ENCODE results near the gene BCL2L2.
"Not testable (repeated sequence)": the region's sequence is repeated elsewhere in the genome, so short reads cannot be mapped to it uniquely, and the experiment has no call there.

The BCL2L2 gene

GRCh38 chr14:23306412-23307145 lies at the start of gene BCL2L2:
BCL2L2 (plus strand) TSS chr14:23306833; CDS start chr14:23307768, 935 bp downstream.
- peak; percentile 32 for DNase-seq

GRCh38 chr14:23258256-23258655 lies 48.4 kb upstream of the BCL2L2 start:
- DNase-seq: no peak

- no peak for DNase-seq
Measured at GRCh38 chr14:23259426-23259825, 47.2 kb upstream of the BCL2L2 start.

- DNase-seq: not testable (repeated sequence)
Measured at GRCh38 chr14:23260849-23261248, 45.8 kb upstream of the BCL2L2 start.

- DNase-seq: no peak
Measured at GRCh38 chr14:23269193-23269592, 37.4 kb upstream of the BCL2L2 start.

GRCh38 chr14:23275412-23275811 lies 31.2 kb upstream of the BCL2L2 start:
- no peak for DNase-seq

GRCh38 chr14:23277189-23277588 lies 29.4 kb upstream of the BCL2L2 start:
- no peak for DNase-seq

GRCh38 chr14:23277928-23278327 lies 28.7 kb upstream of the BCL2L2 start:
- not testable (repeated sequence) for DNase-seq

- DNase-seq: no peak
Measured at GRCh38 chr14:23281247-23281646, 25.4 kb upstream of the BCL2L2 start.

GRCh38 chr14:23284654-23285529 lies 21.7 kb upstream of the BCL2L2 start:
- peak; percentile 15 for DNase-seq

GRCh38 chr14:23285530-23286019 lies 21.1 kb upstream of the BCL2L2 start:
- DNase-seq: no peak

- peak; percentile 99 for DNase-seq
Measured at GRCh38 chr14:23286020-23286901, 20.4 kb upstream of the BCL2L2 start, which contains the start of gene HOMEZ. HOMEZ (minus strand) TSS chr14:23286132; CDS start chr14:23285952, 180 bp downstream.

- DNase-seq: no peak
Measured at GRCh38 chr14:23286902-23287479, 19.6 kb upstream of the BCL2L2 start.

- DNase-seq: peak; percentile 65
Measured at GRCh38 chr14:23294734-23295561, 11.7 kb upstream of the BCL2L2 start.

GRCh38 chr14:23296012-23296777 lies 10.4 kb upstream of the BCL2L2 start:
- DNase-seq: no peak

- no peak for DNase-seq
Measured at GRCh38 chr14:23297096-23297495, 9.5 kb upstream of the BCL2L2 start.

- DNase-seq: no peak
Measured at GRCh38 chr14:23297611-23298277, 8.9 kb upstream of the BCL2L2 start.

- no peak for DNase-seq
Measured at GRCh38 chr14:23299211-23299957, 7.2 kb upstream of the BCL2L2 start.

All from activated CD4-positive, alpha-beta T cell treated with anti-CD3 and anti-CD28 coated beads for 48 hours (primary cell).